Aortic smooth muscle cell (primary cell): ENCODE results near the gene SH3YL1. TPM values are rescaled to one million over a fixed set of nuclear protein-coding genes. Genes with fewer than 3 reads are reported as not detected.

Experiments
- total RNA-seq: library from RNA; depleted of rRNA; stranded (reverse); fragments of >200 nt; gene quantifications from 2 replicates; pipeline ENCODE4 v1.2.3, GENCODE V29; 2014

Gene SH3YL1, protein sequence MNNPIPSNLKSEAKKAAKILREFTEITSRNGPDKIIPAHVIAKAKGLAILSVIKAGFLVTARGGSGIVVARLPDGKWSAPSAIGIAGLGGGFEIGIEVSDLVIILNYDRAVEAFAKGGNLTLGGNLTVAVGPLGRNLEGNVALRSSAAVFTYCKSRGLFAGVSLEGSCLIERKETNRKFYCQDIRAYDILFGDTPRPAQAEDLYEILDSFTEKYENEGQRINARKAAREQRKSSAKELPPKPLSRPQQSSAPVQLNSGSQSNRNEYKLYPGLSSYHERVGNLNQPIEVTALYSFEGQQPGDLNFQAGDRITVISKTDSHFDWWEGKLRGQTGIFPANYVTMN
- 47.1 and 49.0 TPM in 2 replicates for total RNA-seq

DNA sequence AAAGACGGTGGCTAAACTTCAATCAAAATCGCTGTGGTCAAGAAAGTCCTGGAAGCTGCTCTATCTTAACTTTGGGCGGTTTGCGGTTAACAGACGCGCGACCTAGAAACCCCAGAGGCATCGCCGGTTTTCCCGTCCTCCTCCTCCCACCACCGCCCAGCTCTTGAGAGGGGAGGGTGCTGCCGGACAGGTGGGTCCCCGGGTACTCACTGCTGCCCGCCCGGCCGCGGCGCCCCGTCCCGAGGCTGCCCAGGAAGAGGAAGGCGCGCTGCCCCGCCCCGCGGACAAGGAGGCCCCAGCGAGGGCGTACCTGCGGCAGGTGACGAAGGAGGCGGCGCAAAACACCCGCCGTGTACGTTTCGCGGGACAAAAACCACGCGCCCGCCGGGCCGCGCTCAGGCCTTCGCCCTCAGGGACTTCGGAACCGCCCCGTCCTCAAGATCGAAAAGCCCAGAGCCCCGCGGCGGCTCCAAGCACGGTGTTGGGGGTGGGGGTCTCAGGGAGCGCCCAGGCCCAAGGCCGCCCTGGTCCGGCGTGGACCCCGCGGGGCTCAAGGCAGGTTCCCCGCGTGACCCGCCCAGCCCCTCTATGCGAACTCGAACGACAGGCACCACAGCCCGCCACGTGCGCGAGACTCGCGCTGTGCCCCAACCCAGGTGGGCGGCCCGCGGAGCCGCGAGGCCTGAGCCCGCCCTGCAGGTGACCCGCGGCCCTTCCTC is at the start of gene SH3YL1:
SH3YL1 (minus strand) TSS at position 259 of the 719 bp plus-strand sequence; CDS start at position 211, 48 bp downstream.

DNA sequence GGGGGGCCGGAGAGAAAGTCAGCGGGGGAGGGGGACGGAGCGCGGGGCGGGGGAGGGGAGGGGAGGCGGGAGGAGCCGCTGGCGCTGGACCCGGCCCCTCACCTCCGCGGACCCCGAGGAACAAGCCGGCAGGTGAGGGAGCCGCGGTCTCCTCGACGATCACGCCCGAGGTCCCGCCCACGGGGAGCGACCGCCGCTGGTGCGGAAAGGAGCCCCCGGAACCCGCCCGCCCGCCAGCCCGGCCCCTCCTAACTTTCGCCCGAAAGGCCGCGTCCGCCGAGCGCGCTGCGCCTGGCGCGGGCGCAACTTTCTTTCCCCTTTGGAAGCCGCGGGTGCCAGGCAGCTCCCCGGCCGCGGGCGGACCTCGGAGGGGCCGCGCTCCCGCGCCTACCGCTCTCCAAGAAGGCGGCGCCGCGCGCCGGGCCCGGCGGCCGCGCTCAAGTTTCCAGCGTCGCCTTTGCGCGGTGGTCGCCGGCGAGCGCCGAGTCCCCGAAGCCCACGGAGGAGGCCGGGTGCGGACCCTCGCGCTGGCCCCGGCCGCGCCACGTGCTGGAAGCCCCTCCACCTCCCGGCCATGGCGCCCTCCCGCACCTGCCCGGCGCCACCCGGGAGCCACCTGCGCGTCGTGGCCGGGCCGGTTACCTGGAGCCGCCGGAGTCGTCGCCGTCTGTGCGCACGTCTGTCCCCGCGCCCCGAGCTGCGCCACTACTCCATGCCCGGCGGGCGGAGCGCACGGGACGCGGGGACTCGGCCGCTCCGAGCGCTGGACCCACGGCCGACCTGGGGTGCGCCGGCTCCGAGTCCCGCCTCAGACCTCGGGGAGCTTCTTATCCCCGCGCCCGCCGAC is 24.3 kb upstream of the SH3YL1 start, which contains the start of gene ALKAL2:
ALKAL2 (minus strand) TSS at position 181 of the 847 bp plus-strand sequence. CDS start 256 bp downstream, outside the sequence.

DNA sequence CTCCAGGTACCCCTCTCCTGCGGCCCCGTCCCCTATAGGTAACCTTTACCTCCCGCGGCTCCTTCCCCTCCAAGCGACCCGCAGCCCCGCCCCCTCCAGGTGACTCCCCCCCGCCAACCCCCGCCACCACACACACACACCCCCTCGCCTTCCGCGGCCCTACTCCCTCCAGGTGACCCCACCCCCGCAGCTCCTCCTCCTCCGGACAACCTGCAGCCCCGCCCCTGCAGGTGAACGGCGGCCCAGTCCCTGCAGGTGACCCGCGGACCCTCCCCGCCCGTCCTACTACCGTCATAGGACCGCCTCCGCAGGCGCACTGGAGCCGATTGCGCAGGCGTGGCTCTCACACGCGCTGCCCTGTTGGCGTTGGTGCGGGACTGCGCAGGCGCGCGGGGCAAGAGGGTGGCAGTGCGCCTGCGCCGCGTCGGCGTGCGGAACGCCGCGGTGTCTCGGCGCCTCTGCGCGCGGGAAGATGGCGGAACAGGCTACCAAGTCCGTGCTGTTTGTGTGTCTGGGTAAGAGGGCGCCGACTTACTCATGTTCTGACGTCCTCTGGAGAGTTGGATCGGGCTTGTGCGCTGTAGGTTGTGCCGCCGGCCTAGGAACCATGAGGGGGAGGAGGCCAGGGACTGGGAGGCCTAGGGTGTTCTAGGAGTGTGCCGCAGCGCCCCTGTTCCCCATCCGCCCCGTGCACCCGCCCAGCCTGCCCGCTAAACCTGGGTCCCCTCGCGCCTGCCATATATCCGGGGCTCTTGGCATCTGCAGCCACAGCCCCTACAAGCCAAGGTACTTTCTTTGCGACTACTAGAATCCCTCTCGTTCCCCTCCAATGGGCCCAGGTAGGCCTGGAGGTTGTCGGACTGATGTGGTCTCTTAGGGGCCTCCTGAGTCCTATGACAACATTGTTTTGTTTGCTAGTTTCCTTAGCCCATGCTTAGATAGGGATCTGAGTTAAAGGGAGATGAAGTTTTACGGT is 949 bp upstream of the SH3YL1 start, which contains the start of gene ACP1:
ACP1 (plus strand) TSS at position 455 of the 976 bp plus-strand sequence; CDS start at position 473, 18 bp downstream.

Other genes with a start within 250 kb of the SH3YL1 start
- under 0.01 TPM in 1 of 2 replicates, not detected in the other for gene FAM110C, start 217.5 kb downstream of the SH3YL1 start, total RNA-seq
- gene ACP1, start 915 bp upstream of the SH3YL1 start, total RNA-seq: 83.6 and 89.9 TPM in 2 replicates
- not detected in 2 replicates for gene ALKAL2, start 24.1 kb upstream of the SH3YL1 start, total RNA-seq